NB4 (cell line): ENCODE results near the gene VAV2.

Source experiments
- DNase-seq: peaks from one replicate; pipeline ENCODE4 v3.0.0; 2010; ENCODE audit warnings: low read depth
- H3K4me3 ChIP-seq: one replicate; pipeline ENCODE4 v1.5.1; 2011; ENCODE audit warnings: mild to moderate bottlenecking, low read depth, low read length, moderate library complexity
- MYC ChIP-seq: IDR thresholded peaks from 2 replicates; pipeline ENCODE4 v1.6.1; 2011; ENCODE audit warnings: low read depth, low read length
- POLR2A ChIP-seq: IDR thresholded peaks from 2 replicates; pipeline ENCODE4 v1.6.1; 2011; ENCODE audit warnings: mild to moderate bottlenecking; ENCODE audit not compliant: insufficient read length; ENCODE audit errors: extremely low read depth
- TF ChIP-seq, protein P1 (sequence below): IDR thresholded peaks from 2 replicates; pipeline ENCODE4 v1.6.1; 2011; ENCODE audit warnings: low read depth, low read length
- TF ChIP-seq, protein P2 (sequence below): IDR thresholded peaks from one replicate; pipeline ENCODE4 v1.5.1; 2012; ENCODE audit warnings: low read depth, low read length

VAV2 gene

DNA sequence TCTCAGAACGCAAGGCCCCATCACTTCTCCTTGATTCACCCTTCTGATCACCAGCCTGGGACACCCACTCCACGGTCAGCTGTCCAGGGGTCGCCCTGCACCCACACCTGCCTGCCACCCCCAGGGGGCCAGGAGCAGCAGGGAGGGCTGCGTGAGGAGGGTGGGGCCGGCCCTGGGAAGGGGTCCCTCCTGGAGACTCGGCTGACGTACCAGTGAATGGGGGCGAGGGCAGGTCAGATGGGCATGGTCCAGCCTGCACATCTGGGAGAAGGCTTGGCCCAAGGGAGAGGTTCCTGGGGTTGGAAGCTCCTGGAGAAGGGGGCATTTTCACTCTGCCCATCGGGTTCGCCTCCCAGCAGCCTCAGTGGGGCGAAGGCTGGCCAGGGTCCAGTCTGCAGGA is 232.2 kb downstream of the VAV2 start:
- TF ChIP-seq, protein P1, sequence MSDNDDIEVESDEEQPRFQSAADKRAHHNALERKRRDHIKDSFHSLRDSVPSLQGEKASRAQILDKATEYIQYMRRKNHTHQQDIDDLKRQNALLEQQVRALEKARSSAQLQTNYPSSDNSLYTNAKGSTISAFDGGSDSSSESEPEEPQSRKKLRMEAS = no peak
- no peak for TF ChIP-seq POLR2A
- TF ChIP-seq MYC = no peak
- TF ChIP-seq, protein P2, sequence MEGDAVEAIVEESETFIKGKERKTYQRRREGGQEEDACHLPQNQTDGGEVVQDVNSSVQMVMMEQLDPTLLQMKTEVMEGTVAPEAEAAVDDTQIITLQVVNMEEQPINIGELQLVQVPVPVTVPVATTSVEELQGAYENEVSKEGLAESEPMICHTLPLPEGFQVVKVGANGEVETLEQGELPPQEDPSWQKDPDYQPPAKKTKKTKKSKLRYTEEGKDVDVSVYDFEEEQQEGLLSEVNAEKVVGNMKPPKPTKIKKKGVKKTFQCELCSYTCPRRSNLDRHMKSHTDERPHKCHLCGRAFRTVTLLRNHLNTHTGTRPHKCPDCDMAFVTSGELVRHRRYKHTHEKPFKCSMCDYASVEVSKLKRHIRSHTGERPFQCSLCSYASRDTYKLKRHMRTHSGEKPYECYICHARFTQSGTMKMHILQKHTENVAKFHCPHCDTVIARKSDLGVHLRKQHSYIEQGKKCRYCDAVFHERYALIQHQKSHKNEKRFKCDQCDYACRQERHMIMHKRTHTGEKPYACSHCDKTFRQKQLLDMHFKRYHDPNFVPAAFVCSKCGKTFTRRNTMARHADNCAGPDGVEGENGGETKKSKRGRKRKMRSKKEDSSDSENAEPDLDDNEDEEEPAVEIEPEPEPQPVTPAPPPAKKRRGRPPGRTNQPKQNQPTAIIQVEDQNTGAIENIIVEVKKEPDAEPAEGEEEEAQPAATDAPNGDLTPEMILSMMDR = no peak
- no peak overlapping the region for H3K4me3 ChIP-seq
- DNase-seq = no peak

DNA sequence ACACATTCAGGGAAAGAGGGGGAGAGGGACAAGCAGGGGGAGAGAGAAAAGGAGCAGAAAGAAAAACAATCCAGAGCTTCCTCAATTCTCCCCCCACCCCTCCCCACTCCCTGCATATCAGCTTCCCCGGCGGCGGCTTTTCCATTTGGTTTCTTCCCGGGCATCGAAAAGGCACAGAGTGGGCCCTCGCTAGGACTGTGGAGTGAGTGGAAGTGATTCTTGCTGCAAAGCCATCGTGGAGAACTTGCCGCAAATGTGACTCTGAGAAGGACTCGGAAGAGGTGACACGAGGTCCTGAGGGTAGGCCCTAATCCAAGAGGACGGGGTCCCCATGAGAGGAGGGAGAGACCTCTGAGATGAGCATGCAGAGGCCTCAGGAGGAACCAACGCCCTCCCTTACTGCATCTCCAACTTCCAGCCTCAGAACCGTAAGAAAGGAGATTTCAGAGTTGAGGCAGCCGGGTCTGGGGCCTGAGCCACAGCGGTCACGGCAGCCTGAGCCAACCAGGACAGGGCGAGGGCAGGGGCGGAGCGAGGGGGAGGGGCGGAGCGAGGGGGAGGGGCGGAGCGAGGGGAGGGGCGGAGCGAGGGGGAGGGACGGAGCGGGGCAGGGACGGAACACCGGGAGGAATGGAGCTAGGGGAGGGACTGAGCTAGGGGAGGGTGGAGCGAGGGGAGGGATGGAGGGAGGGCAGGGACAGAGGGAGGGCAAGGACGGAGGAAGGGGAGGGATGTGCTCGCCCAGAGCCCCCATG is 232.8 kb downstream of the VAV2 start:
- no peak for DNase-seq
- TF ChIP-seq MYC (no peak), POLR2A (no peak)
- TF ChIP-seq, protein P1 = no peak
- TF ChIP-seq, protein P2 = no peak

DNA sequence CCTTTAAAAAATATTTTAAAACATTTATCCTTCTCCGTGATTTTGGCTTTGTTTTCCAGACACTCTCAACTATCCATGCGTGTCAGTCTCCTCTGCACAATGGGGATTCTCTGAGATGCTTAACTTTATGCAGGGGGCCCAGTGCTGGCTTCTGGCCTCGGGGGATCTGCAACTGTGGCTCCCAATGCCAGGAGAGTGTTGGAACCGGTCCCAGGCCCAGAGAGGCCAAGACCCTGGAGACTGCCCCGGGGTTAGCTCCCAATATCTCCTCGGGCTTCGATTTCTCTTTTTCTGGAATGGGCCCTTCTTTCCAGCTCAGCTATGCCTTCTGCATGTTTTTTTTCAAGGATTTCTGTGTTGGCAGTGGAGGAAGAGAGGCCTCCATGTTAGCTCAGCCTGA is 233.9 kb downstream of the VAV2 start:
- TF ChIP-seq POLR2A = no peak
- TF ChIP-seq MYC = no peak
- TF ChIP-seq, protein P1 = no peak
- TF ChIP-seq, protein P2 = no peak
- no peak overlapping the region for H3K4me3 ChIP-seq
- no peak for DNase-seq

More for the DNA sequence above, 232.8 kb downstream of the VAV2 start:
- H3K4me3 ChIP-seq = no peak overlapping the region

DNA sequence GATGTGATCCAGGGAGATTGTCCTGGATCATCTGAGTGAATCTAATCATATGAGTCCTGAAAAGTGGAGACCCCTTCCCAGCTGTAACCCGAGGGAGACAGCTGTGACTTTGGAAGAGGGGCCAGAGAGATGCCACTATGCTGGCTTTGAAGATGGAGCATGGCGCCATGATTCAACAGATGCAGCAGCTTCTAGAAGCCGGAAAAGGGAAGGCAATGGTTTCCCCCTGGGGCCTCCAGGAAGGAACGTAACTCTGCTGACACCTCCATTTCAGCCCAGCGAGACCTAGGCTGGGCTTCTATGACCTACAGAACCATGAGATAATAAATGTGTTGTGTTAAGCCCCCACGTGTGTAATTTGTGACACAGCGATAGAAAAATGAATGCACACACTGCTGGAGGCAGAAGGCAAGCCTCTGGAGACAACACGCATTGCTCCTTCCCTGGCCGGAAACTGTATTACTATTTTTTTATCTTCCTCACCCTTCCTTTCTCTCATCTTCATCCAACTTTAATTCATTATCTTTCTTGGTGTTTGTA is 237.4 kb downstream of the VAV2 start:
- TF ChIP-seq POLR2A = no peak
- H3K4me3 ChIP-seq = no peak overlapping the region
- no peak for DNase-seq

DNA sequence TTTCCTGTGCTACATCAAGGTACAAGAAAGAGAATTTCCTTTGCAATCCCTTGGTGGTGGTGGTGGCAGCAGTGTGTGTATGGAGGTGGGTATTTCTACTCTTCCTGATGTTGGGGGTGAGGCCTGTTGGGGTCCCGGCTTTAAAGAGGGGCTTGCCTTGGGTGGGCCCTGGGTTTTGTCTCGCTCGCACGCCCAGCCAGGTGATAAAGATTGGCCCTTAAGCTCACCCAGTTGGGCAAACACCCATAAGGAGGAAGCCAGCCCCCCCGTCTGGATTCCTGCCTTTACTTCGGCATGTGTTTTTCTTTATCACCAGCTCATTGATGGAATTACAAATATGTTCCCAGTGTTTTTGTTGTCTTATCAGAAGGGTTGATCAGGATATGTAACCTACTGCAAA is 237.9 kb downstream of the VAV2 start:
- no peak for DNase-seq

DNA sequence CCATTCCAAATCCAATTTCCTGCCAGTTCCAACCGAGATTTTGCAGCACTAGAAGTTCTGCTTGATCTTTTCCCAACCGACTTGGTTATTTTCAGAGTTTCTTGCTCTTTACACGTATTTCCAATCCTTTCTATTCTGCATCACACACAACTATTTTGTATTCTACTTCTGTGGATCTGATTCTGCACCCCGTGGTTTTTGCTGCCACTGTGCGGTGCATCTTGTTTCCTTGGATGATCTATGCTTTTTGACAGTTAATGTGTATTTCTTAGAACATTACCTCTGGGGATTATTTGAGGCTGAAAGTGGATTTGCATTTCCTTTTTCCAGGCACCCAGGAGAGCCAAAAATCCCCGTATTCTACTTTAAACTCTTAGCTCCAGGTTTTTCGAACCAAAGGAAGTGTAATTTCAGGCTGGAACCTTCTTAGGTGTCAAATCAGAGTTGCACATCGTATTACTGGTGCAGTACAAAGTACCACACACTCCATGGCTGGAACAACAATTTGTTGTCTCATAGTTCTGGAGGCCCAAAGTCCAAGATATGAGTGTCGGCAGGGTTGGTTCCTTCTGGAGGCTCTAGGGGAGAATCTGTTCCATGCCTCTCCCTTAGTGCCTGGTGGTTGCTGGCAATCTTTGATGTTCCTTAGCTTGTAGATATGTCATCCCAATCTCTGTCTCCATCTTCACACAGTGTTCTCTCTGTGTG is 239.2 kb downstream of the VAV2 start:
- no peak overlapping the region for H3K4me3 ChIP-seq
- no peak for DNase-seq
- TF ChIP-seq, protein P1 = no peak
- TF ChIP-seq, protein P2 = no peak

More for the DNA sequence above, 237.9 kb downstream of the VAV2 start:
- no peak overlapping the region for H3K4me3 ChIP-seq
- no peak for TF ChIP-seq POLR2A
- TF ChIP-seq MYC = no peak
